ENCODE data around the gene ZEB1.

The ZEB1 gene

DNA sequence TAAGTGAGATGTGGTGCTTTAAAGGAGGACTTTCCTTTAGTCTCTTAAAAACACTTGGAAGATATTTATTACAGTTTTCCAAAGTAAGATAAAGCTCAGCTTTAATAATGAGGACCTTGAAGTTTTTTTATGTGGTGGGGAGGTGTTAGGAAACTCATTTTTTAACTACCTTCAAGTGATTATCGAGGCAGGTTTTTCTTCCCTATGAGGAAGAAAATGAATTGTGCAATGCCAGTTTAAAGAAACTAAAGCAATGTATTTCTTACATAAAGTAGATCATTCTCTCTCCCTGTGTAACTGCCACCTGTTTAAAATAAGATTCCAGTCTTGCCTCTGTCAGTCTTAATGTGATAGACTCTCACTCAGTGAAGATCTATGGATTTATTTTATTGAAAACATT lies 27.9 kb downstream of the ZEB1 start:
- H3K4me3 ChIP-seq (replicated peaks; ENCODE audit: low read depth, low read length) = no peak overlapping the region
- TF ChIP-seq, protein P1, sequence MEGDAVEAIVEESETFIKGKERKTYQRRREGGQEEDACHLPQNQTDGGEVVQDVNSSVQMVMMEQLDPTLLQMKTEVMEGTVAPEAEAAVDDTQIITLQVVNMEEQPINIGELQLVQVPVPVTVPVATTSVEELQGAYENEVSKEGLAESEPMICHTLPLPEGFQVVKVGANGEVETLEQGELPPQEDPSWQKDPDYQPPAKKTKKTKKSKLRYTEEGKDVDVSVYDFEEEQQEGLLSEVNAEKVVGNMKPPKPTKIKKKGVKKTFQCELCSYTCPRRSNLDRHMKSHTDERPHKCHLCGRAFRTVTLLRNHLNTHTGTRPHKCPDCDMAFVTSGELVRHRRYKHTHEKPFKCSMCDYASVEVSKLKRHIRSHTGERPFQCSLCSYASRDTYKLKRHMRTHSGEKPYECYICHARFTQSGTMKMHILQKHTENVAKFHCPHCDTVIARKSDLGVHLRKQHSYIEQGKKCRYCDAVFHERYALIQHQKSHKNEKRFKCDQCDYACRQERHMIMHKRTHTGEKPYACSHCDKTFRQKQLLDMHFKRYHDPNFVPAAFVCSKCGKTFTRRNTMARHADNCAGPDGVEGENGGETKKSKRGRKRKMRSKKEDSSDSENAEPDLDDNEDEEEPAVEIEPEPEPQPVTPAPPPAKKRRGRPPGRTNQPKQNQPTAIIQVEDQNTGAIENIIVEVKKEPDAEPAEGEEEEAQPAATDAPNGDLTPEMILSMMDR (IDR thresholded peaks at IDR 0.05; ENCODE audit: low read depth, low read length, missing control alignments) = no peak
- no peak for DNase-seq (ENCODE audit: extremely low read depth, low read depth)

DNA sequence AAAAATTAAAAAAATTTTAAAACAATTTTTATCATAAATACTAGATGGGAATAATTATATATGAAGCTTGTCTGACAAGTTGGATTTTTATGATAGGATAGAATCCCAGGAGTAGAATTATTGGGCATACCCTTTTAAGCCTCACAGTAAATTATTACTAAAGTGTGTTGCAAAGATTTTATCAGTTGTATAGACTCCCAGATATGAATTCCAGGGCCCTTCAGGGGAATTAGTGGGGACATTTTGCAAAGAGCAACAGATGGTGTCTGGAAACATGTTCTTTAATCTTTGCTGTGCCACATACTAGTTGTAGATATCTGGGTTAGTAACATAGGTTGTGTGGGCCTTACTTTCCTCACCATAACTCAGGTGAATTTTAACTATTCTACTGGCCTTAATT lies 28.7 kb downstream of the ZEB1 start:
- DNase-seq (ENCODE audit: extremely low read depth, low read depth) = no peak
- TF ChIP-seq, protein P1 (IDR thresholded peaks at IDR 0.05; ENCODE audit: low read depth, low read length, missing control alignments) = no peak
- H3K4me3 ChIP-seq (replicated peaks; ENCODE audit: low read depth, low read length) = no peak overlapping the region

DNA sequence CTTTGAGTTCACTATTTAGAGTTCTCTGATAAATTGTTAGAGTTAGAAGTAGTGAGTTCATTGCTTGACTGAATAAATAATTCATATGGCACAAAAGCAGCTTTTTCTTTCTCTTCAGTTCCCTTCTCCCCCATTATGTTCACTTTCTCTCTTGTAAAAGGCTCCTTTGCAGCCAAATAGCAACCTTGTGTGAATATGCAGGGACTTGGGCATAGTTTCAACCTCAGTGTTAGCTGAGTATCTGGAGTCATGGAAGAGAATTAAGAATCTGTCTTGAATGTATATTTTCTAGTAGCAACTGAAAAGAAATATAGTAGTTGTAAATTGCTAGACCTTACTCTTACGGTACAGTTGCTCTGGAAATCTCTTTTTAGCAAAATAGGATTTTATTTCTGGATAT lies 31.9 kb downstream of the ZEB1 start:
- no peak for DNase-seq (ENCODE audit: extremely low read depth, low read depth)
- TF ChIP-seq, protein P1 (IDR thresholded peaks at IDR 0.05; ENCODE audit: low read depth, low read length, missing control alignments) = no peak
- H3K4me3 ChIP-seq (replicated peaks; ENCODE audit: low read depth, low read length) = no peak overlapping the region

DNA sequence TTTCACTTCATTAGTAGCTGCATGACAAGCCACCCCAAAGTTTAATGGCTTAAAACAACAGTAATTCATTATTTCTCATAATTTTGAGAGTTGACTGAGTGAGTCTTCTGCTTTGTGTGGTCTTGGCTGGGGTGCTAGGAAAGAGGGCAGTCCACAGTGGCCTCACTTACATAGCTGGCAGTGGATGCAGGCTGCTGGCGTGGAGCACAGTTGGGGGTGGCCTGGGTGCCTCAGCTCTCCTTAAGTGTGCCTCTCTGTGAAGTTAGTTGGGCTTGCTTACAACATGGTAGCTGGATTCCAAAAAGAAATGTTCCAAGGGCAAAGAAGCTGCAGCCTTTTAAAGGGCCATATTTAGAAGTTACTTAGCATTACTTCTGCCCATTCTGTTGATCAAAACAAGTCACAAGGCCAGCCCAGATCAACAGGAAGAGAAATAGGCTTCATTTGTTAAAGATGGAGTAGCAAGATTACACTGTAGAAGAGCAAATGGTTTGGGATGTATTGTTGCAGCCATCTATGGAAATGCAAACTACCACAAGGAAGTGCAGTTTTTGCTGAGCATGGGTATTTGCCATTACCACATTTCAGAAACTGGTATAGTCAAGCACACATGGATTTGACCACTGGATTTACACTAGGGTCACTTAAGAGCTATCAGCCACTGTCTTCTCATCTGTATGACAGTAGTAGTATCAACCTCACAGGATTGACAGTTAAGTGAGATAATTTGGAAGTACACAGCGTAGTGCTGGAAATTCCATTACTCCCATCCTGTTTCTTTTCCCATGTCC lies 33.6 kb downstream of the ZEB1 start:
- TF ChIP-seq, protein P1 (IDR thresholded peaks at IDR 0.05; ENCODE audit: low read depth, low read length, missing control alignments) = no peak
- DNase-seq (ENCODE audit: extremely low read depth, low read depth) = no peak
- H3K4me3 ChIP-seq (replicated peaks; ENCODE audit: low read depth, low read length) = no peak overlapping the region

DNA sequence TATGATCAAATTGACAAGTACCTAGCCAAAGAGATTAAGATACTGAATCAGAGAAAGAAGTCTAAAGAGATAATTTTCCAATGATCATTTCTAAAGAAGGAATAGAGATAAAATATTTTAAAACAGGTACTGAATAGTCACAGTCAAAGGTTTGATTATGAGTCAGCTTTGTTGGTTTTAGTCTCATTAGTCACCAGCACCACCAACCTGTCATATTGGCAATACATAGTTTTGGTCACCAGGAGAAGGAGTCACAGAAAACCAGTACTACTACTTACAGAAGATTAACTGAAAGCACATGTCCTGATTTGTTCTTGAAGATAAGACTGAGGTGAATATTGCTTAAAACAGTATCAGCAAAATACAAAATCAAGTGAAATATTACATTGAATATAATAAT lies 34.6 kb downstream of the ZEB1 start:
- DNase-seq (ENCODE audit: extremely low read depth, low read depth) = peak; percentile 30
- TF ChIP-seq, protein P1 (IDR thresholded peaks at IDR 0.05; ENCODE audit: low read depth, low read length, missing control alignments) = peak; percentile 9
- H3K4me3 ChIP-seq (replicated peaks; ENCODE audit: low read depth, low read length) = no peak overlapping the region

DNA sequence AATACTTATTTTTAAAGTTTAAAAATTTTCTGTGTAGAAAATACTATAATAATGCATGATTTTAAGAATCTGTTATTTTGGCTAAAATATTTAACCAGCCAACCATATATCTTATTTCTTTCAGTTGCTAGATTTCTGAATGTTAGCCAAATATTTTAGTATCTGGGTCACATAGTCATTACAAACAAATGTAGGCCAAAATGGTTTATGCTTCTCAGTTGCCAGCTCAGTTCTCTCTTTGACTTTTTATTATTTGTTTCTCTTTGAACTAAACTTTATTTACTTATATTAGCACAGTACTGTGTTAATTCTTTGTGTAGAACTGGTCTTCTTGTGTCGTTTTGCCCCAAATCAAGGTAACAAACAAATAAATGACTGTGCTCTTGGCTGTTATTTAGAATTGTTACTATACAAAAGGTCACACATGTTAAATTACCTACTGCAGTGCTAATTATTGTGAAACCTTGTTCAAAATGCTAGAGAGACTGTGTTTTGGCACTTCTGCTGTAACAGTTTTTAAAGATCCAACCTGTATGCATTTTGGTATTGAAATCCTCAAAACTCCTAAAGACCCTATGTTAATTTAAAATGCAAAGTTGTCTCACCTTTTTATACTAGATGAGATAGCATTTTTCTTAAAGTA lies 39.8 kb downstream of the ZEB1 start:
- DNase-seq (ENCODE audit: extremely low read depth, low read depth) = no peak
- TF ChIP-seq, protein P1 (IDR thresholded peaks at IDR 0.05; ENCODE audit: low read depth, low read length, missing control alignments) = no peak

More for the DNA sequence above, 39.8 kb downstream of the ZEB1 start:
- H3K4me3 ChIP-seq (replicated peaks; ENCODE audit: low read depth, low read length) = no peak overlapping the region

Measured in HFF-Myc (cell line).